GM18867 (cell line): ENCODE results near the gene PDLIM1.
"Not testable (repeated sequence)": the region's sequence is repeated elsewhere in the genome, so short reads cannot be mapped to it uniquely, and the experiment has no call there.

ENCODE experiments used
- ATAC-seq: cut with Tn5 transposase; IDR thresholded peaks from one replicate; pipeline ENCODE4 v1.9.1; 2021; ENCODE audit warnings: mild to moderate bottlenecking, moderate library complexity; ENCODE audit not compliant: unreplicated experiment

Gene PDLIM1

DNA sequence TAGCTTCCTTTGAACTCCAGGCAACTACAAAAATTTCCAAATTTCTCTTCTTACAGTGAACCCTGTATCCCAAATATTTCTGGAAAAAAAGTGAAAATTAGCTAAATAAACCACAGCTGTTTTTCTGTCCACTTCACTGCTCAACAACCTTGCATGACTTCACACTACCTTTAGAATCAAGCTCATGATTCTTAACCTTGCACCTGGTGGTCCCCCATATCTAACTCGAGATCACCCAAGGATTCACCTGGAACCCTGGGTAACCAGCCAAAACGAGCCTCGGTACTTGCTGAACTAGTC is 47.5 kb downstream of the PDLIM1 start:
- no peak for ATAC-seq

GRCh38 chr10:95242581-95243317 is 48.1 kb downstream of the PDLIM1 start:
- ATAC-seq = no peak

GRCh38 chr10:95241533-95241932 is 49.3 kb downstream of the PDLIM1 start:
- no peak for ATAC-seq

DNA sequence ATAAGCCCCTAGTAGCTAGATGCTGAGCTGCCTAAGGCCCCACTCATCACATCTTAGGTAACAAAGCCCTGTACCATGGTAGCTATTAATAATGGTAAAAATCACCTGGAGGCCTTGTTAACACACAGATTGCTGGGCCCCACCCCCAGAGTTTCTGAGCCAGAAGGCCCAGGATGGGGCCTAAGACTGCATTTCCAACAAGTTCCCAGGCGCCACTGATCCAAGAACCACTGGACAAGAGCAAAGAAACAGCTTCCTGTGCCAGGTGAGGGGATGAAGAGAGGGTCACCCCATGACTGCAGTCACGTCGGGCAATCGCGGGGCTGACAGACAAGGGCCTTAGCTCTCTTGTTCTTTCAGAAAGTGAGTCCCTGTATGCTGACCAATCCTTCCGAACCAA is 50.0 kb downstream of the PDLIM1 start:
- no peak for ATAC-seq

- ATAC-seq = not testable (repeated sequence)
These were observed 50.7 kb downstream of the PDLIM1 start for GRCh38 chr10:95240096-95240495.

GRCh38 chr10:95237376-95238170 is 53.2 kb downstream of the PDLIM1 start:
- ATAC-seq = no peak

DNA sequence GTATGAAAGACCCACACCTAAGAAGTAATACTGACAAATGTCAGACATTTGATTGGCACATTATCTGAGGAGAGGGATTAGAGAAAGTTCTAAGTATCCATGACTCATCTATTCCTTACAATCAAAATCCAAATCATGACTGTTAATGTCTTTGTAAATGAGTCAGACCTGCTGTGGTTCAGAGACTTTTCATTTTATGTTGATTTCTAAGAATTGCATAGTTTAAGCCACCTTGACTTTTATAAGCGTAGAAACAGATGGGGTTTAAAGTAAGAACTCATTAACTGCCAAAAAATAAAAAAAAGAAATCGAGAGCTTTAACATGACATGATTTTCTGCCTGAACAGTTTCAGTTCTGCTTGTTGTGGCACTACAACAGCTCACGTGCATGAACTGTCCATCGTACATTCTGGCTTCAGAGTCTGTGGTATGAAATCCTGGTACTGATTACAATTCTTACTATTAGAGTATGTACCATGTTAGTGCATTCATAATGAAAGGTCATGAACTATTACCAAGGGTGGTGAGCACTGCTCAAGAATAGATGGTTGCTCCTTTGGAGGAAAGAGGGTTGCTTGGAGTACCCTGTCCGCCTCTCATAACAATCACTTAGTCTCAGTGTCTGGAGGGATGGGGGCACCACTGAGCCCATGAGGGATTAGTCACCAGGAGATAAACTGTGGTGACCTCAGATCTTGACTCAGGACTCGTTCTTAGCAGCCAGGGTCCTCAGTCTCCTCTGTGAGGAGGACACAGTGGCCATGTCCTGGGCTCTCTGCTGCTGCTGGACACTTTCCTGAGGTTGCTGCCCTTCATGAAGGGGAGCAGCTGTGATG is 54.5 kb downstream of the PDLIM1 start:
- peak; percentile 96 for ATAC-seq

DNA sequence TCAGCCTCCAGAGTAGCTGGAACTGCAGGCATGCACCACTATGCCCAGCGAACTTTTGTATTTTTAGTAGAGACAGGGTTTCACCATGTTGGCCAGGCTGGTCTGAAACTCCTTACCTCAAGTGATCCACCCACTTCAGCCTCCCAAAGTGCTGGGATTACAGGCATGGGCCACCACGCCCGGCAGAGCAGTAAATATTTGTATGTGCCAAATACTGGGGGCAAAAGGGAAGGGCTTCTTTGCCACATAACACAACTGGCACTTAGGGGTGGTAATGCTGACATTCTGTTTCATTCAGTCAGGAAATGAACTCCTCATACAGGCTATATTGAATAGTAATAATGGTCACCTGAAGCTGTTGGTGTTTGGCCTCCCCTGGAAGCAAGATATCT is 55.1 kb downstream of the PDLIM1 start:
- ATAC-seq = no peak

DNA sequence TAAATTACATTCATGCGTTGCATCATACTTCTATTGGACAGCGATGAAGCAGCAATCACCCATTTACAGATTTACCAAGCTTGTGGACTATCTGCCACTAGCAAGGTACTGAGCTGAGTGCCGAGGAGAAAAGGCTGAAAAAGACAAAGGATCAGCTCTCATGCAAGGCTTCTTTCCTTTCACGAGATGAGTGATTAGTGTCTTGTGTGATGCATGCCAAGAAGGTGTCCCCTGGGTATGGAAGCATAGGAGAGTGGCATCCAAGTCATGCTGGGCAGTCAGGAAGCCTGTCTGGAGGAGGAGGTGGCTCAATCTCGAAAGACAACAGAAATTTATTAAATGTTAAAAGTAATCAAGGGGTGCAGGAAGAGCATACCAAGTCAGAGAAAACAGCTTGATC is 55.9 kb downstream of the PDLIM1 start:
- ATAC-seq = no peak

DNA sequence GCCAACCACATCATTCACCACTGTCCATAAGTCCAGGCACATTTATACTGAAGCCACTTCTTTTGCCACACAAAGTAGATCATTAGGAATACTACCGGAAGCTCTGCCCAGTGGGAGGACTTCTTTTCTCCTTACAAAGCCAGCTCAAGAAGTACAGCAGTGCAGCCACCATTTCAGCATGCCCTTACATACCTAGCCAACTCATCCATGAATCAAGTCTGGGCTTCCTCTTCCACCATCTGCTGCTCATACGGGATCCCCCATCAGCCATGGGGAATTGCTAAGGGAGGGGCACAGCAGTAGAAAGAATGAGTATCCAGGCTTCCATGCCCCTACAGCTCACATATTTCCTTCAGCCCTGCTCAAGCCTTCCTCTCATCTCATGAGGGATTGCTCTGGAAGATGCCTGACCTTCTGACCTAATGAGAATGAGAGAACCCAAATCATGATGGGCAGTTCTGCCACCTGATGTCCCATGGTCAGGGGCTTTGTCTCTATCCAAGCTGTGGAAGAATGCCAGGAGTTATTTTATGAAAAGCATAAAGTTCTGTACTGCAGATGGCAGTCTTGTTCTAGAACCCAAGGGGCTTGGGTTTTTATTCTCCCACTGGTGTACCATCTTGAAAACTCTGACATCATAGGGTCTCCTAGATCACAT is 57.3 kb downstream of the PDLIM1 start:
- ATAC-seq = no peak

- peak; percentile 78 for ATAC-seq
These were observed 59.9 kb downstream of the PDLIM1 start for GRCh38 chr10:95230677-95231586.

DNA sequence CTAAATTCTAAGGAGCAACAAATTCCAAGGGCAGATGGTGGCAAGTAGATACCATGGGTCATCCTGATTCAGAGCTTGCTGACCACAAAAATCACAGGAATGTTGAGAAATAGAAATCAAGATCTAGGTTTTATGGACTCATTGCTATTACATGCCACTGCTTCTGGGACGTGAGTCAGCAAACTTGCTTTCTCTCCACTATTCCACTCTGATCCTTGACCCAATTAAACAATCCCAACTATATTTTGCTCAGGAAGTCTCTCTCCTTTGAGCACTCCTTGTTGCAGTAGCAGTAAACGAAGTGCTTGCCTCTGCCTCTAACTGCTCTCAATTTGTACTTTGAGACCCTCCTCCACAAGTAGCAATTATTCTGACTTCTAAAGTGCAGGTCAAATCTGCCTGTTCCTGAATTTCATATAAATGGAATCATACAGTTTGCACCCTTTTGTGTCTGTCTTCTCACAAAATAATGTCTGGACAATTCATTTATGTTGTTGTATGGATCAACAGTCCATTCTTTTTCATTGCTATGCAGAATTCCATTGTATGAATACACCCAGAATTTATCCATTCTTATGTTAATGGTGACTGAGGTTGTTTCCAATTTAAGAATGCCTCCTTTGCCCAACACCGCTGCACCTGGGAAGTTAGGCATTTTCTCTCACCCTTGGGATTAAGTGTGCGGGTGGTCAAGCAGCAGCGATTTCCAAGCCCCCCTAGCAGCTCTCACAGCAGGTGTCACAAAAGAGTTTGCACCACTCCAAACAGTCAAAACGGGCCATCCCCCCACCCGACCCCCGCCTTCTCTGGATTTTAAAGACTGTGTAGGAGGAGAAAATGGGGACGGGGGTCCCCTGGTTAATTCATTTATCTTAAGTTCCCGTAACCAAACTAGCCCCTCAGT is 60.8 kb downstream of the PDLIM1 start:
- no peak for ATAC-seq

DNA sequence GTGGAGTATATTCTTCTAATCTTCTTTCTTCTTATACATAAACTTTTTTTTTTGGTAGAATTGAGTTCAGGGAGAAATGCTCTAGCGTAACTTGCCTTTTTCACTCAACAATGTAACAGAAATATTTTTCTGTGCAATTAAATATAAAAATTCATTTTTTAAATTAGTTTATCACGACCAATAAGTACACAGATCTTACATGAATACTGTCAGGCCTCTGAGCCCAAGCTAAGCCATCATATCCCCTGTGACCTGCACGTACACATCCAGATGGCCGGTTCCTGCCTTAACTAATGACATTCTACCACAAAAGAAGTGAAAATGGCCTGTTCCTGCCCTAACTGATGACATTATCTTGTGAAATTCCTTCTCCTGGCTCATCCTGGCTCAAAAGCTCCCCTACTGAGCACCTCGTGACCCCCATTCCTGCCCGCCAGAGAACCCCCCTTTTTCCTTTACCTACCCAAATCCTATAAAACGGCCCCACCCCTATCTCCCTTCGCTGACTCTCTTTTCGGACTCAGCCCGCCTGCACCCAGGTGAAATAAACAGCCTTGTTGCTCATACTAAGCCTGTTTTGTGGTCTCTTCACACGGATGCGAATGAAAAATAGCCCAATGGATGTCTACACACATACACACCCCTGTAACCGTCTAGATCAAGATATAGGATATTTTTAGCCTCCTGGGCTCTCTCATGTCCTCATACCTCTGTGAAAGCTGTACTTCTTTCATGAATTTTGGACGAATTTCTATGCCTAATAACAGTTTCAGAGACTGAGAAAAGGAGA is 61.7 kb downstream of the PDLIM1 start:
- ATAC-seq = not testable (repeated sequence)

DNA sequence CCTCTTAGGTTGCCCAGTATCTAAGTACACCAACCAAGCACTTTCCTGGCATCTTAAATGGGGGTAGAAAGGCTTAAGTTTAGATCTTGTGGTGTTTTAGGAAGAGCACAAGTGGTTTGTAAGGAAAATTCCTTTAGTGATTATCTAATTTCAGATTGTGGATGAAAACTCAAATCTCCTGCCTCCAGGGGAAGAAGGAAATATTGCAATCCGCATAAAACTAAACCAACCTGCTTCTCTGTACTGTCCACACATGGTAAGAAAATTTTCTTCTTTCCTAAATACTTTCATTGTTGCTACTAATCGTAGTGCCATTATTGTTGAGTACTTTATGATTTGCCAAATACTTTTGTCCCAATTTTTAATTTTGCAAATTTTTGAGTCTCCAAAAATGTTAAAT is 65.7 kb downstream of the PDLIM1 start:
- no peak for ATAC-seq

GRCh38 chr10:95221124-95221523 is 69.7 kb downstream of the PDLIM1 start:
- ATAC-seq = no peak

- no peak for ATAC-seq
These were observed 70.3 kb downstream of the PDLIM1 start for GRCh38 chr10:95220539-95220938.

GRCh38 chr10:95217476-95217875 is 73.3 kb downstream of the PDLIM1 start:
- no peak for ATAC-seq

- ATAC-seq = no peak
These were observed 76.0 kb downstream of the PDLIM1 start for GRCh38 chr10:95214793-95215192.
